ENCODE results near the gene TBC1D7.

GRCh38 chr6:13262302-13263230 lies 65.8 kb downstream of the TBC1D7 start:
- TF ChIP-seq CTCF (IDR thresholded peaks at IDR 0.05) (no peak), EP300 (IDR thresholded peaks at IDR 0.05; ENCODE audit: borderline replicate concordance in 1 of 2, low read depth in 1 of 2, low read length in 1 of 2) (no peak), ELF1 (IDR thresholded peaks at IDR 0.05) (no peak), NFIC (IDR thresholded peaks at IDR 0.05; ENCODE audit: borderline replicate concordance) (no peak), PBX3 (IDR thresholded peaks at IDR 0.05) (no peak), POLR2AphosphoS5 (IDR thresholded peaks at IDR 0.05; ENCODE audit: low read depth, low read length) (no peak), RAD21 (IDR thresholded peaks at IDR 0.05; ENCODE audit: low read length) (no peak), EZH2phosphoT487 (IDR thresholded peaks at IDR 0.05; ENCODE audit: borderline replicate concordance, low read depth) (no peak), USF1 (IDR thresholded peaks at IDR 0.05; ENCODE audit: borderline replicate concordance, low read depth) (no peak), MXI1 (IDR thresholded peaks at IDR 0.05; ENCODE audit: low read depth, low read length) (no peak), CHD2 (IDR thresholded peaks at IDR 0.05; ENCODE audit: low read length, partially characterized antibody) (no peak), RFX5 (IDR thresholded peaks at IDR 0.05; ENCODE audit: low read length) (no peak)

Data from SK-N-SH (cell line).